Endothelial cell of umbilical vein (primary cell): Measurements from ENCODE around the gene CD200R1. TPM values are rescaled to one million over a fixed set of nuclear protein-coding genes. Genes with fewer than 3 reads are reported as not detected.

Source experiments
- BruUV-seq: library from RNA; stranded (reverse); fragments of 400-500 nt; replicated peaks from 2 replicates; lab custom pipeline; 2021; lab: Mats Ljungman, UMichigan
- CTCF ChIA-PET: fragments of 300-600, 350-600 bp; sonication (Branson Sonifier 250); formaldehyde crosslinking; loops from one replicate; lab custom pipeline; 2021; ENCODE audit warnings: antibody characterized with exemption, inconsistent platforms; lab: Charles Lee
- POLR2A ChIA-PET: fragments of 300-600, 350-600 bp; sonication (Branson Sonifier 250); formaldehyde crosslinking; loops from one replicate; lab custom pipeline; 2021; ENCODE audit warnings: antibody characterized with exemption, inconsistent platforms; lab: Charles Lee
- DNase-seq: peaks from one replicate; pipeline ENCODE4 v3.0.0-alpha.2; 2011; ENCODE audit warnings: low read depth, low spot score
- FAIRE-seq: peaks from 2 replicates; lab custom pipeline; 2011; peaks lifted over from hg19 to GRCh38; lab: Jason Lieb, UNC
- H2AFZ ChIP-seq: 2 replicates; pipeline ENCODE4 v1.6.0; 2012; ENCODE audit warnings: low read depth, low read length, control low read depth, inconsistent platforms
- H3K27ac ChIP-seq: 2 replicates; pipeline ENCODE4 v1.5.1; 2011; ENCODE audit warnings: low read depth, mild to moderate bottlenecking, control low read depth, low read length, moderate library complexity; ENCODE audit not compliant: insufficient read depth
- H3K27me3 ChIP-seq, 2 experiments: 2 replicates each; pipeline versions ENCODE4 v1.6.0 to v1.6.1; 2011; ENCODE audit warnings: low read length in 2 of 2, mixed read lengths in 1 of 2; ENCODE audit not compliant: control insufficient read depth in 2 of 2, insufficient read depth in 2 of 2
- H3K36me3 ChIP-seq, 2 experiments: 2 replicates in 1 of 2; 3 replicates in 1 of 2; pipeline ENCODE4 v1.5.1; 2011; ENCODE audit warnings: low read length in 2 of 2, mild to moderate bottlenecking in 1 of 2, moderate library complexity in 1 of 2; ENCODE audit not compliant: control insufficient read depth in 2 of 2, insufficient read depth in 2 of 2; ENCODE audit errors: extremely low read depth in 1 of 2
- H3K4me1 ChIP-seq: 3 replicates; pipeline ENCODE4 v1.5.1; 2011; ENCODE audit warnings: mild to moderate bottlenecking, low read length; ENCODE audit not compliant: control insufficient read depth, insufficient read depth; ENCODE audit errors: extremely low read depth
- H3K4me2 ChIP-seq: 2 replicates; pipeline ENCODE4 v1.6.1; 2011; ENCODE audit warnings: low read length, control low read depth, mixed read lengths; ENCODE audit not compliant: insufficient read depth
- H3K4me3 ChIP-seq, 3 experiments: fragments of 200-600 bp in 1 of 3; sonication (generic), shearing (Covaris generic) in 1 of 3; replicated peaks in 1 of 3; 2 replicates each; pipeline ENCODE4 v1.5.1; 2011 to 2016; ENCODE audit warnings: control low read depth in 3 of 3, low read length in 3 of 3, mild to moderate bottlenecking in 2 of 3, inconsistent platforms in 1 of 3, low read depth in 1 of 3, moderate library complexity in 1 of 3; ENCODE audit not compliant: insufficient read depth in 1 of 3
- H3K79me2 ChIP-seq: 2 replicates; pipeline ENCODE4 v1.6.0; 2012; ENCODE audit warnings: low read length, inconsistent platforms; ENCODE audit not compliant: control insufficient read depth, insufficient read depth
- H3K9ac ChIP-seq: replicated peaks from 2 replicates; pipeline ENCODE3; 2011; ENCODE audit warnings: low read length, control low read depth; ENCODE audit not compliant: insufficient read depth; ENCODE audit errors: extremely low read depth
- H3K9me1 ChIP-seq: replicated peaks from 3 replicates; pipeline ENCODE4 v1.6.0; 2011; ENCODE audit warnings: mild to moderate bottlenecking, low read length; ENCODE audit not compliant: control insufficient read depth, insufficient read depth; ENCODE audit errors: extremely low read depth
- H3K9me3 ChIP-seq: replicated peaks from 2 replicates; pipeline ENCODE4 v1.5.1; 2012; ENCODE audit warnings: low read length, inconsistent platforms; ENCODE audit not compliant: control insufficient read depth, insufficient read depth
- H4K20me1 ChIP-seq: replicated peaks from 2 replicates; pipeline ENCODE3; 2011; ENCODE audit warnings: mild to moderate bottlenecking, low read length; ENCODE audit not compliant: control insufficient read depth, insufficient read depth; ENCODE audit errors: extremely low read depth
- CTCF ChIP-seq, 2 donors: IDR thresholded peaks; 1 replicate in 1 of 2; 2 replicates in 1 of 2; pipeline ENCODE4 v1.5.1; 2011; ENCODE audit warnings: low read length in 2 of 2, mild to moderate bottlenecking in 2 of 2, moderate library complexity in 2 of 2, control low read depth in 1 of 2, inconsistent platforms in 1 of 2, low read depth in 1 of 2; ENCODE audit not compliant: insufficient read depth in 1 of 2; ENCODE audit errors: extremely low read depth in 1 of 2
- EZH2 ChIP-seq: IDR thresholded peaks from 2 replicates; pipeline ENCODE4 v1.6.1; 2012; ENCODE audit warnings: borderline replicate concordance, low read depth, mild to moderate bottlenecking, moderate library complexity, low read length, inconsistent platforms; ENCODE audit not compliant: severe bottlenecking
- FOS ChIP-seq: IDR thresholded peaks from 2 replicates; pipeline ENCODE4 v1.6.1; 2011; ENCODE audit warnings: mild to moderate bottlenecking, low read length, moderate library complexity, borderline replicate concordance; ENCODE audit not compliant: insufficient read depth
- MYC ChIP-seq: IDR thresholded peaks from one replicate; pipeline ENCODE4 v1.6.1; 2011; ENCODE audit warnings: mild to moderate bottlenecking, low read depth, low read length
- POLR2AphosphoS5 ChIP-seq: IDR thresholded peaks from 2 replicates; pipeline ENCODE4 v1.6.1; 2012; ENCODE audit warnings: low read depth, mild to moderate bottlenecking, control low read depth, low read length, moderate library complexity; ENCODE audit not compliant: insufficient read depth
- dilution Hi-C: fragments of 300-500 bp; cut with MboI; formaldehyde crosslinking; loops from one replicate; pipeline ENCODE4 v1.15.0; 2019; ENCODE audit warnings: low sequenced_read_pairs; ENCODE audit not compliant: extremely low pct_ligation_motif_present
- intact Hi-C: fragments of 100-400 bp; cut with micrococcal nuclease; formaldehyde crosslinking; loops from one replicate; pipeline ENCODE4 v1.10.0; 2022
- polyA plus RNA-seq, 4 experiments: library from polyadenylated mRNA; depleted of rRNA in 3 of 4; stranded (reverse) in 3 of 4; unstranded in 1 of 4; fragments of >200 nt; gene quantifications; 2 replicates each; pipeline versions ENCODE4 v1.2.1 to v1.2.3, GENCODE V29; 2011 to 2012; ENCODE audit warnings: missing spikeins in 1 of 4
- total RNA-seq: library from RNA; stranded (reverse); gene quantifications from 2 replicates; pipeline ENCODE4 v1.2.3, GENCODE V29; 2021

Gene CD200R1
- total and polyA plus RNA-seq, 2 donors (not counting 3 experiments of a cell fraction or from before 2014, with no cell fraction given), result not detected

- CTCF ChIA-PET, result interaction anchor here (0.6 to 5.9 kb wide), 48 partner anchors 8 to 932 kb away, joined by 3 to 184 read pairs (median 4); partner anchors contain the start of genes CCDC80, GTPBP8 and SLC9C1
- H3K4me3 ChIP-seq, result no peak overlapping the region
- H3K36me3 ChIP-seq, result no peaks in the 10 kb centered on the region
- FAIRE-seq (peak; percentile 61), DNase-seq (peak; percentile 48)
- no peaks in the 10 kb centered on the region for H4K20me1 ChIP-seq
- H3K9me3 ChIP-seq, result no peaks in the 10 kb centered on the region
- no peaks in the 10 kb centered on the region for H3K4me1 ChIP-seq
- H2AFZ ChIP-seq, result no peak overlapping the region
- TF ChIP-seq POLR2AphosphoS5, result no peak
- TF ChIP-seq EZH2, result no peak
- no peak for TF ChIP-seq MYC
- TF ChIP-seq CTCF (IDR thresholded peaks at IDR 0.05; ENCODE audit: extremely low read depth in 1 of 2, insufficient read depth in 1 of 2, low read depth in 1 of 2, low read length in 2 of 2), result peak; percentile 34 to 36
- no peak for TF ChIP-seq FOS
- no peak overlapping the region for H3K27ac ChIP-seq
- H3K4me2 ChIP-seq, result no peak overlapping the region
- H3K9ac ChIP-seq, result no peak overlapping the region
- dilution Hi-C loops (no loop called here), intact Hi-C loops (loop anchor here (1.0 kb wide), 4 partner anchors 245 to 686 kb away; no protein-coding TSS in a partner anchor)
- BruUV-seq, result no TSS peak
- H3K27me3 ChIP-seq, result peaks cover 3 to 13% of the 10 kb centered on the region in 2 experiments
- H3K79me2 ChIP-seq, result no peaks in the 10 kb centered on the region
- no peaks in the 10 kb centered on the region for H3K9me1 ChIP-seq
- POLR2A ChIA-PET, result interaction anchor here (0.6 kb wide), 1 partner anchor 40 kb away, joined by 11 read pairs; a partner anchor contains a TSS
Measured at GRCh38 chr3:112979244-112979832, 4.4 kb upstream of the CD200R1 start.
